Activated CD4-positive, CD25-positive, alpha-beta regulatory T cell (primary cell): ENCODE measurements around the gene LRFN2.

Experiments
- DNase-seq, 4 experiments: peaks; one replicate each; lab custom pipeline; 2025; lab: John Stamatoyannopoulos, UW

LRFN2 gene

GRCh38 chr6:40587240-40588069 is at the start of gene LRFN2:
Gene LRFN2, minus strand, starts transcription at chr6:40587364.
- peak in 3 of 4 experiments; percentile 12 to 30 (median 20) for DNase-seq

GRCh38 chr6:40634429-40634828 is 47.3 kb upstream of the LRFN2 start:
- DNase-seq, result no peak

GRCh38 chr6:40631744-40632143 is 44.6 kb upstream of the LRFN2 start:
- no peak for DNase-seq

GRCh38 chr6:40630488-40630887 is 43.3 kb upstream of the LRFN2 start:
- no peak for DNase-seq

GRCh38 chr6:40630051-40630450 is 42.9 kb upstream of the LRFN2 start:
- no peak for DNase-seq

- DNase-seq, result no peak
These were observed 42.3 kb upstream of the LRFN2 start for GRCh38 chr6:40629463-40629862.

- DNase-seq, result no peak
These were observed 40.2 kb upstream of the LRFN2 start for GRCh38 chr6:40627316-40627715.

GRCh38 chr6:40626886-40627285 is 39.7 kb upstream of the LRFN2 start:
- DNase-seq, result no peak

- DNase-seq, result no peak
These were observed 36.8 kb upstream of the LRFN2 start for GRCh38 chr6:40623932-40624331.

- DNase-seq, result no peak
These were observed 36.0 kb upstream of the LRFN2 start for GRCh38 chr6:40623178-40623577.

GRCh38 chr6:40620574-40621240 is 33.5 kb upstream of the LRFN2 start:
- DNase-seq, result no peak

- no peak for DNase-seq
These were observed 27.5 kb upstream of the LRFN2 start for GRCh38 chr6:40614671-40615070.

- no peak for DNase-seq
These were observed 24.7 kb upstream of the LRFN2 start for GRCh38 chr6:40611912-40612311.

- DNase-seq, result no peak
These were observed 24.3 kb upstream of the LRFN2 start for GRCh38 chr6:40611434-40611833.

- no peak for DNase-seq
These were observed 23.1 kb upstream of the LRFN2 start for GRCh38 chr6:40610229-40610628.

GRCh38 chr6:40606981-40607380 is 19.8 kb upstream of the LRFN2 start:
- no peak for DNase-seq

- no peak for DNase-seq
These were observed 19.4 kb upstream of the LRFN2 start for GRCh38 chr6:40606526-40606925.

GRCh38 chr6:40604082-40604481 is 16.9 kb upstream of the LRFN2 start:
- no peak for DNase-seq

GRCh38 chr6:40599555-40599954 is 12.4 kb upstream of the LRFN2 start:
- no peak for DNase-seq

GRCh38 chr6:40598516-40598915 is 11.4 kb upstream of the LRFN2 start:
- DNase-seq, result no peak

- no peak for DNase-seq
These were observed 10.1 kb upstream of the LRFN2 start for GRCh38 chr6:40597301-40597700.

- DNase-seq, result no peak
These were observed 1.3 kb upstream of the LRFN2 start for GRCh38 chr6:40588480-40588879.

GRCh38 chr6:40588070-40588384 is 863 bp upstream of the LRFN2 start:
- DNase-seq, result no peak
